Gastroesophageal sphincter (tissue), 3 donors: Measurements from ENCODE around the gene MTHFD1L.

Source experiments
- EP300 ChIP-seq: sonication (generic); formaldehyde crosslinking; IDR thresholded peaks from one replicate; pipeline ENCODE4 v1.6.1; 2017; ENCODE audit warnings: antibody characterized with exemption, mild to moderate bottlenecking
- POLR2A ChIP-seq, 2 donors: fragments of 450-650 bp; IDR thresholded peaks; one replicate each; pipeline ENCODE4 v1.6.1; 2017; ENCODE audit warnings: antibody characterized with exemption in 2 of 2, mild to moderate bottlenecking in 2 of 2, moderate library complexity in 1 of 2
- POLR2AphosphoS5 ChIP-seq: sonication (generic); formaldehyde crosslinking; IDR thresholded peaks from one replicate; pipeline ENCODE4 v1.6.1; 2017; ENCODE audit warnings: antibody characterized with exemption
- TF ChIP-seq, protein P1 (sequence below), 4 experiments: fragments of 200-600 bp in 2 of 4; fragments of 450-650 bp in 2 of 4; sonication (generic) in 1 of 4; IDR thresholded peaks; one replicate each; pipeline ENCODE4 v1.5.1; 2017 to 2019; ENCODE audit warnings: antibody characterized with exemption in 4 of 4, mild to moderate bottlenecking in 2 of 4, moderate library complexity in 2 of 4

DNA sequence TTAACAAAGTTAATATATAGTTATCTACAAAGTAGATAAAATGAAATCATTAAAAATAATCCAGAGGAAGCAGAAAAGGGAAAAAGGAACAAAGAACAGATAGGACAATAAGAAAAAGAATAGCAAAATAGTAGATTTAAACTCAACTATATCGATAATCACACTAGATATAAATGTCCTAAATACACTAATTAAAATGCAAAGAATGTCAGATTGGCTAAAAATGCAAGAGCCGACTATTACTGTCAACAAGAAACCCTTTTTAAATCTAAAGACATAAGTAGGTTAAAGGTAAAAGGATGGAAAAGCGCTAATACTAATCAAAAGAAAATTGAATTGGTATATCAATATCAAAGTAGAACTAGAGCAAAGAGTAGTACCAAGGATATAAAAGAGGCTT lies 209.5 kb downstream of the MTHFD1L start:
- TF ChIP-seq POLR2A (IDR thresholded peaks at IDR 0.05) (no peak), EP300 (no peak), POLR2AphosphoS5 (no peak)
- TF ChIP-seq, protein P1, sequence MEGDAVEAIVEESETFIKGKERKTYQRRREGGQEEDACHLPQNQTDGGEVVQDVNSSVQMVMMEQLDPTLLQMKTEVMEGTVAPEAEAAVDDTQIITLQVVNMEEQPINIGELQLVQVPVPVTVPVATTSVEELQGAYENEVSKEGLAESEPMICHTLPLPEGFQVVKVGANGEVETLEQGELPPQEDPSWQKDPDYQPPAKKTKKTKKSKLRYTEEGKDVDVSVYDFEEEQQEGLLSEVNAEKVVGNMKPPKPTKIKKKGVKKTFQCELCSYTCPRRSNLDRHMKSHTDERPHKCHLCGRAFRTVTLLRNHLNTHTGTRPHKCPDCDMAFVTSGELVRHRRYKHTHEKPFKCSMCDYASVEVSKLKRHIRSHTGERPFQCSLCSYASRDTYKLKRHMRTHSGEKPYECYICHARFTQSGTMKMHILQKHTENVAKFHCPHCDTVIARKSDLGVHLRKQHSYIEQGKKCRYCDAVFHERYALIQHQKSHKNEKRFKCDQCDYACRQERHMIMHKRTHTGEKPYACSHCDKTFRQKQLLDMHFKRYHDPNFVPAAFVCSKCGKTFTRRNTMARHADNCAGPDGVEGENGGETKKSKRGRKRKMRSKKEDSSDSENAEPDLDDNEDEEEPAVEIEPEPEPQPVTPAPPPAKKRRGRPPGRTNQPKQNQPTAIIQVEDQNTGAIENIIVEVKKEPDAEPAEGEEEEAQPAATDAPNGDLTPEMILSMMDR (IDR thresholded peaks at IDR 0.05), result no peak
